ENCODE measurements around the gene CSNK1G2.

CSNK1G2 gene

DNA sequence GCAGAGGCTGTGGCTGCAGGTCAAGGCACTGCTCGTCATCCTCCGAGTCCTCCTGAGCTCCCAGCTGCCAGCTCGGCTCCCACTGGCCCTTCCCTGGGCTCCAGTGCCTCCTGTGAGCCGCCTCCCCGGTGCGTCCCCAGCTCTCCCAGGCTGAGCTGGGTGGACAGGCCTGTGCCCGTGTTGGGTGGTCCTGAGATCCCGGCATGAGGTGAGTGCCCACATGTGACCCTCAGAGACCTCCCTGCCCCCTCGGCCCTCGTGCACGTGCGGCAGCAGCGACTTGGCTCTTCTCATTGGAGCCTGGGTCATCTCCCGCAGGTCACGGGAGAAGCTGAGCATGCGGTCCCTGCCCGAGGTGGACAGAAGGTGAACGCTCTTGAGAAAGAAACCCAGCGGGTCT lies 20.3 kb upstream of the CSNK1G2 start:
- TF ChIP-seq, protein P1, sequence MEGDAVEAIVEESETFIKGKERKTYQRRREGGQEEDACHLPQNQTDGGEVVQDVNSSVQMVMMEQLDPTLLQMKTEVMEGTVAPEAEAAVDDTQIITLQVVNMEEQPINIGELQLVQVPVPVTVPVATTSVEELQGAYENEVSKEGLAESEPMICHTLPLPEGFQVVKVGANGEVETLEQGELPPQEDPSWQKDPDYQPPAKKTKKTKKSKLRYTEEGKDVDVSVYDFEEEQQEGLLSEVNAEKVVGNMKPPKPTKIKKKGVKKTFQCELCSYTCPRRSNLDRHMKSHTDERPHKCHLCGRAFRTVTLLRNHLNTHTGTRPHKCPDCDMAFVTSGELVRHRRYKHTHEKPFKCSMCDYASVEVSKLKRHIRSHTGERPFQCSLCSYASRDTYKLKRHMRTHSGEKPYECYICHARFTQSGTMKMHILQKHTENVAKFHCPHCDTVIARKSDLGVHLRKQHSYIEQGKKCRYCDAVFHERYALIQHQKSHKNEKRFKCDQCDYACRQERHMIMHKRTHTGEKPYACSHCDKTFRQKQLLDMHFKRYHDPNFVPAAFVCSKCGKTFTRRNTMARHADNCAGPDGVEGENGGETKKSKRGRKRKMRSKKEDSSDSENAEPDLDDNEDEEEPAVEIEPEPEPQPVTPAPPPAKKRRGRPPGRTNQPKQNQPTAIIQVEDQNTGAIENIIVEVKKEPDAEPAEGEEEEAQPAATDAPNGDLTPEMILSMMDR (conservative IDR thresholded peaks at IDR 0.05) = no peak
- H3K27ac ChIP-seq = no peak overlapping the region

DNA sequence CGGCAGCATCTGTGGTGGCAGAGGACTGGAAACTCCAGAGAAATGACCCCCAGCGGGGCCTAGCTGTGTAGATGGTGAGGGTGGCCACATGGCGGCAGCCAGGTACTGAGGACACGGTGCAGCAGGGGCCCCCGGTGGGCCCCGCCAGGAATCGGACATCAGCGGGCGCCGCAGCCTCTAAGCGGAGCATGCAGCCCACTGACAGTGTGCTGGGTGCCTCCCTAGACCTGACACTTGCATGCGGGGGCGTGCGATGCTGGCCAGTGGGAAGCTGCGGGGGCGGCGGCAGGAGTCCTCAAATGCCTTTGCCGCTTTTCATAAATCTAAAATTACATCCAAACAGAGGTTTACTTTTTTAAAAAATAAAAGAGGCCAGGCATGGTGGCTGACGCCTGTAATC lies 19.6 kb upstream of the CSNK1G2 start:
- TF ChIP-seq, protein P1 (conservative IDR thresholded peaks at IDR 0.05) = no peak
- TF ChIP-seq ZFX (IDR thresholded peaks at IDR 0.05) = no peak
- no peak overlapping the region for H3K27ac ChIP-seq

DNA sequence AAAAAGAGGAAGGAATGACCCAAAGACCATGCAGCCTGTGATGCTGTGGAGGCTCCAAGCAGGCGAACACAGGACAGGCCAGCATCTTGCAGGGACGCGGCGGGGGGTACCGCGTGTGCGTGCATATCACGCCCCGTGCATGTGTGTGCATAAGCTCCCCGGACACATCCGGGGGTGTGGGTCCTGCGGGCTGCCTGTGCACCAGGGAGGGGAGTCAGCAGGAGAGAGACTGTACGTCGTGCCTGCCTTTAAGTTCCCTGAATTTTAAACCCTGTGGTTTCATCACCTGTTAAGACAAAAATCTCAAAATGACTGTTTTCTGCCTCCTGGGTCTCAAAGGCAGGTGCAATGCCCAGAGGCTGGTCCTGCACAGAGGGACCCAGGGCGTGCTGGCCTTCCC lies 19.1 kb upstream of the CSNK1G2 start:
- TF ChIP-seq, protein P1 (conservative IDR thresholded peaks at IDR 0.05) = no peak
- no peak for TF ChIP-seq ZFX (IDR thresholded peaks at IDR 0.05)
- H3K27ac ChIP-seq = no peak overlapping the region

DNA sequence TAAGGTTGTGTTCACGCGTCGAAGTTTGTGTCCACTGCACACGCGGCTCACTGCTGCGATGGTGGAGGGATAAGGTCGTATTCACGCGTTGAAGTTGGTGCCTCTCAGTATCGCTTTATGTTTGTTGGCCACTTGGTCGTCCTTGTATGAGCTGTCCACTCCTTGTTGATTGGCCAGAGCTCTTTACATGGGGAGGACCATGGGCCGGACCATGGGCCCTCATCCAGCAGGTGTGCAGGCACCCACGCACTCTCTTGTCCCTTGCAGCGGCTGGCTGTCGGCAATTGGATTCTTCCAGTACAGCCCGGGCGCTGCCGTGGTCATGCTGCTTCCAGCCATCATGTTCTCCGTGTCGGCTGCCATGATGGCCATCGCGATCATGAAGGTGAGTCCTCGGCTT lies 18.2 kb upstream of the CSNK1G2 start:
- TF ChIP-seq ZFX (IDR thresholded peaks at IDR 0.05) = no peak
- TF ChIP-seq, protein P1 (conservative IDR thresholded peaks at IDR 0.05) = no peak
- no peak overlapping the region for H3K27ac ChIP-seq

DNA sequence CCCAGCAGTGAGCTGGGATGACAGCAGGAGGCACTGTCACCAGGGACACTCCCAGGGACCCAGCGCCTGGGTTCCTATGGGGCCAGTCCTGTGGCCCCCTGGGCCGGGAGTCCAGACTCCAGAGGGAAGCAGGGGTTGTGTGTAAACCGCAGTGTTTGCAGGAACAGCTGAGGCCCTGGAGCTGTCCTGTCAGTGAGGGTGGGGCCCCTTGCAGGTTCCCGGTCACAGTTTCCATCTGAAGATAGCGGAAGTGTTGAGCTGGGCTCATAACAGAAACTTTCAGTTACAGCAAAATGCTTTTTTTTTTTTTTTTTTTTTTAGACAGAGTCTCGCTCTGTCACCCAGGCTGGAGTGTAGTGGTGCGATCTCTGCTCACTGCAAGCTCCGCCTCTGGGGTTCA lies 17.7 kb upstream of the CSNK1G2 start:
- TF ChIP-seq, protein P1 (conservative IDR thresholded peaks at IDR 0.05) = no peak
- TF ChIP-seq ZFX (IDR thresholded peaks at IDR 0.05) = no peak
- H3K27ac ChIP-seq = no peak overlapping the region

DNA sequence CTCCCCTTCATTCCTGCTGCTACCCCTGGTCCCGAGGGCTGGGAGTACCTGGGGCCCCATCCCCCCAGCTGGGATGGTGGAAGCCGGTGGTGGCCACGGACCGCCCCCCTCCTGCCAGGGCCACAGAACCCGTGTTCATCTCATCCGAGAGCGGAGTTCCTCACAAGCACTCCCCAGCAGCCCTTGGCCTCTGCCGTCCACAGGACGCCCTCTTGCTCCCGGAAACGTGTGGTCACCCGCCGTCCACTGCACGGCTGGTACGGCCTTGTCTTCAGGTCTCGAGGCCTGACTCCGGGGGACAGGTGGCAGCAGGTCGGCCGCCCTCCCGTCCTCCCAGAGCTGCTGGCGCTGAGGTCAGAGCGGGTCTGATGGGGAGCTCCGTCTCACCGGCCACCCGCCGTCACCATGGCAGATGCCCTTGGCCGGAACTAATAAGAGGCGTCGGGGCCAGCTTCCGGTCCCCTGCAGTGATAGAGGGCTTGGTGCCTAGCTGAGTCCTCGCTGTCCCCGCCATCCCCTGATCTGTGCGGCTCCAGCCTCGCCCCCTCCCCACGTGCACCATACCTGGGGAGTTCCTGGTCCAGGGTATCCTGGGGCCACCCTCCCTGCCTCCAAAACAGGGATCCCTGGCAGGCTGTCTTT lies 16.5 kb upstream of the CSNK1G2 start:
- TF ChIP-seq ZFX (IDR thresholded peaks at IDR 0.05) = no peak
- TF ChIP-seq, protein P1 (conservative IDR thresholded peaks at IDR 0.05) = no peak
- no peak overlapping the region for H3K27ac ChIP-seq

DNA sequence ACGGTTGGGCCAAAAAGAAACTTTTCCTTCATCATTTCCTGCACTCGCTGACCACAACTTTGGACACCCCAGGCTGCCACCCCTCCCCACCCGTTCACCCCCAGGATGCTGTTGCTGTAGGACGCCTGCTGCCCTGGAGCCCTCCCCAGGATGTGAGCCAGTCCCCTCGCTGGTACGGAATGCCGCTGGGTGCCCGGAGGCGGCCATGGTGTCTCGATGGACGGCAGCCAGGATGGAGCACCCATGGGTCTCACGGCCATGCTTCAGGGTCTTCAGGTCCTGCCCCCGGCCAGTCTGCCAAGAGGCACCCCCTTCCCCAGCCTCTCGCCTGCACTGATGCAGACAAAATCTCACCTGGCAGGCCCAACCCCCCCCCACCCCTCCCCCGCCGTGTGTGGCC lies 15.4 kb upstream of the CSNK1G2 start:
- TF ChIP-seq, protein P1 (conservative IDR thresholded peaks at IDR 0.05) = no peak
- H3K27ac ChIP-seq = no peak overlapping the region
